ENCODE measurements around the gene UPF3A.
"Not testable (repeated sequence)": the region's sequence is repeated elsewhere in the genome, so short reads cannot be mapped to it uniquely, and the experiment has no call there.

Gene UPF3A

GRCh38 chr13:114304346-114305034 lies 23.1 kb downstream of the UPF3A start:
- DNase-seq (ENCODE audit: low read depth in 2 of 2): no peak

- no peak for DNase-seq (ENCODE audit: low read depth in 2 of 2)
Observed at GRCh38 chr13:114309086-114309485, 27.7 kb downstream of the UPF3A start.

DNA sequence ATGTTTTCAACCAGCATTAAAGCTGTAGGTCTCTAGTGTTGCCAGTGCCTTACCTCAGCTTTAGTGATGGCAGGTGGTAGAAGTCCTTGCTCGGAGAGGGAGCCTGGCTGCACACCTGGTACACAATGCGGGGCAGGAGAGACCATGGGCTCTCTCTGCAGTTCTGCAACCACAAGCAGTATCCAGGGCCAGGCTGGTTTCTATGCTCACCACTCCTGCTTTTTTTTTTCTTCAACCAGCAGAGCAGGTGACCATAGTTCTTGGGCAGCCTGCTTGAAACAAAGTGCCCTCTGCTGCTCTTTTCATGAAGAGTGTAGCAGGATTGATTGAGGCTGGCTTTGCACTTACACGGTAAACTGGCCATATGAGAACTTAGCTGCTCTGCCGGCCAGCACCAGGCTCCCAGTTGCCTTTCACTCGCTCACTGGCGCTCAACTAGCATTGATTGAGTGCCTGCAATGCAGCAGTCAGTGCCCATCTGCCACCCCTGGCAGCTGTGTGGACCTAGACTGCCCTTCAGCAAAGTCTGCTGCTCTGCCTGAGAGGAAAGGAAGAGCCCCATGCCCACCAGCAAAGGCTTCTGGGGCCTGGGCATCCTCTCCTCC lies 28.5 kb downstream of the UPF3A start:
- DNase-seq (ENCODE audit: low read depth in 2 of 2): no peak

GRCh38 chr13:114310956-114311355 lies 29.6 kb downstream of the UPF3A start:
- no peak for DNase-seq (ENCODE audit: low read depth in 2 of 2)

DNA sequence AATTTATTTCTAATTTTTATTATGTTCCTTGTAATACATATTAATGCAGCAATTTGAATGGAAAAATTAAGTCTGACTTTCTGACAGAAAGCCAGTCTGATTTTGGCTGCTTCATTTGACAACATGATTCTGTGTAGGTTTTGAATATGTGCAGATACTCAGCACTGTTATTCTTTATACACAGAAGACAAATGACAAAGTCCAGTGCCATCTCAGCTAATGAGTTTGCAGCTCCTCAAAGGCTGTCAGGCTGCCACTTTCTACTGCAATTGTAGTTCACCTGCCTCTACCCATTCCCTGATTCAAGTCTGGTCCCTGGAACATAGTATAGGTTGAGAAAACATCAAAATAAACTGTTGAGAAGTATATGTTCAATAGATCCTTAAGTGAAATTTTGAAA lies 30.0 kb downstream of the UPF3A start:
- no peak for DNase-seq (ENCODE audit: low read depth in 2 of 2)

- DNase-seq (ENCODE audit: low read depth in 2 of 2): no peak
Observed at GRCh38 chr13:114311908-114312307, 30.5 kb downstream of the UPF3A start.

DNA sequence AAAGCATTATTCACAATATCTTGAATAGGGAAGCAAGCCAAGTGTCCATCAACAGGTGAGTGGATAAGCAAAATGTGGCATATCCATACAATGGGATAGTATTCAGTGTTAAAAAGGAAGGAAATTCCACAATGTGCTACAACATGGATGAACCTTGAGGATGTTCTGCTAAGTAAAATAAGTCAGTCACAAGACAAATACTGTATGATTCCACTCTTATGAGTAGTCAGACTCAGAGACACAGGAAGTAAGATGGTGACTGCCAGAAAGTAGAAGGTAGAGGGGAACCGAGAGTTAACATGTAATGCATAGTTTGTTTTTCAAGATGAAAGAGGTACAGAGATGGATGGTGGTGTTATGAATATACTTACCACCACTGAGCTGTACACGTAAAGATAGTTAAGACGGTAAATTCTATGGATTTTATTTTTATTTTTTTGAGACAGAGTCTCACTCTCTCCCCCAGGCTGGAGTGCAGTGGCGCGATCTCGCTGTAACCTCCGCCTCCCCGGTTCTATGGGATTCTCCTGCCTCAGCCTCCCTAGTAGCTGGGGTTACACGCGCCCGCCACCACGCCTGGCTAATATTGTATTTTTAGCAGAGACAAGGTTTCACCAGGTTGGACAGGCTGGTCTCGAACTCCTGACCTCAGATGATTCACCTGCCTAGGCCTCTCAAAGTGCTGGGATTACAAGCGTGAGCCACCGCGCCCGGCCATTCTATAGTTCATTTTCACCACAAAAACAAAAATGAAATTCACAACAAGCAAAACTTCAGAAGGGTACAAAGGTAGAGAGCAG lies 31.9 kb downstream of the UPF3A start:
- no peak for DNase-seq (ENCODE audit: low read depth in 2 of 2)

DNA sequence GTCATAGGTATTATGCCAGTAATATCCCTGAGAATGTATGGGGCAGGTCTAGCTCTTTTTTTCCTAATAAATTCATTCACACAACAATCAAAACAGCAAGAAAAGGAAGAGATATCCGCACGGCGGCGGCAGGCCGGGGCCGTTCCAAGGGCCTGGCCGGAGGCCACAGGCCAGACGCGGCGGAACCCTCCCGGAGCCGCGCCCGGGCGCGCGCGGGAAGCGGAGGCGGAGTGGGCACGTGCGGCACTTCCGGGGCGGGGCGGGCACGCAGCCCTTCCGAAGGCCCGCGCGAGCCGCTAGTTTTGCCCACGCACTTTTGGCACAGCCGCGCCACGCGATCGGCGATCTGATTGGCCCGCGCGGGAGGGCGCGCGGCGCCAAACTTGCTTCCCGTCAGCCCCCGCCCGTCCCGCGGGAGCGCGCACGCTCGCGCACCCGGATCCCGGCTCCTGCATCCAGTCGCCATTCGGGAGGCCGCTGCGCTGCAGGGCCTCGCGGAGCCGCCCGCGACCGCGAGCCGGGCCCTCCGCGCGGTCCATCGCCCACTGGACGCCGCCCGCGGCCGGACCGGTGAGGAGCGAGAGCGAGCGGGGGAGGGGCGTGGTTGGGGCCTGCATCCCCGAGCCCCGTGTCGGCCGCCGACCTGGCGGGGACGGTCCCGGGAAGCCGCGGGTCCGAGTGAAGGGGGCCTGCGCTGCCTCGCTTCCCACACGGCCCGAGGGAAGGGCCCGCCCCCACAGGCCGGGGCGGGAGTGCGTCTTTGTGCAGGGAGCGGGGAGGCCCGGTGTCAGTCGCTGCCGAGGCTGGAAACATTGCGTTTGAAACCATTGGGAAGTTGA lies 32.9 kb downstream of the UPF3A start, which contains the start of gene CHAMP1:
Gene CHAMP1, plus strand, starts transcription at position 430 of the 839 bp plus-strand sequence. CDS start 9,340 bp downstream, outside the sequence.
- DNase-seq (ENCODE audit: low read depth in 2 of 2): peak; percentile 75 to 87

DNA sequence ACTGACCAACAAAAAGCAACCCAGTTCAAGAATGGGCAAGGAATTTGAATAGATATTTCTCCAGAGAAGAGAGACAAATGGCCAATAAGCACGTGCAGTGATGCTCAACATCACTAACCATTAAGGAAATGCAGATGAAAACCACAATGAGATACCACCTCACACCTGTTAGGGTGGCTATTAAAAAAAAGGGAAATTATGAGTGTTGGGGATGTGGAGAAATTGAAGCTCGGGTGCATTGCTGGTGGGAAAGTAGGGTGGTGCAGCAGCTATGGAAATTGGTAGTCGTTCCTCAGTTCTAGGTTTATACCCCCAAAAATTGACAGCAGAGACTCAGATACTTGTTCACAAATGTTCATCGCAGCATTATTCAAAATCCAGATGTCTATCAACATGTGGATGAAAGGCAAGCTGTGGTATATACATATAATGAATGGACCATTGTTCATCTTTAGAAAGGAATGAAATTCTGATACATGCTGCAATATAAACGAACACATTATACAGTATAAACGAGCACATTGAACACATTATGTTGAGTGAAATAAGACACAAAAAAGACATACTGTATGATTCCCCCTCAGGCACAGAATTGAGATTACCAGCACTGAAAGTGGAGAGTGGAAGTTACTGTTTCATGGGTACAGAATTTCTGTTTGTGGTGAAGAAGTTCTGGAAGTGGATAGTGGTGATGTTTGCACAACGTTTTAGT lies 33.8 kb downstream of the UPF3A start:
- no peak for DNase-seq (ENCODE audit: low read depth in 2 of 2)

GRCh38 chr13:114318624-114319023 lies 37.2 kb downstream of the UPF3A start:
- DNase-seq (ENCODE audit: low read depth in 2 of 2): no peak

DNA sequence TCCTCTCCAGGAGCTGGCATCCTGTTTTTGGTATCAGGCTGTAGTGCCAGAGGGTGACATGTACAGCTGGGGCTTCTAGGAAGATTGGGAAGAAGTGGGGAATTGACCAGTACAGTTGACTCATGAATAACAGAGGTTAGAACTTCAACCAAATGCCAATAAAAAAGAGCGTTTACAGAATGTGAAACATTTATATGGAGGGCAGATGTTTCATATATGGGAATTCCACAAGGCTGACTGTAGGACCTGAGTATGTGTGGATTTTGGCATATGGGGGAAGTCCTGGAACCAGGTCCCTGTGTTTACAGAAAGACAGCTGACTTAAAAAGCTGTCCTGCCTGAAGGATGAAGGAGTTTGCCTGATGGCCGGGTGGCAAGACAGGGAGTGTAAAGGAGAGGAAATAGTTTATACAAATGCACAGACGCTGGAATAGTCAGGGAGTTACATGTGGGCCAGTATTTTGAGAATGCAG lies 38.1 kb downstream of the UPF3A start:
- DNase-seq (ENCODE audit: low read depth in 2 of 2): no peak

DNA sequence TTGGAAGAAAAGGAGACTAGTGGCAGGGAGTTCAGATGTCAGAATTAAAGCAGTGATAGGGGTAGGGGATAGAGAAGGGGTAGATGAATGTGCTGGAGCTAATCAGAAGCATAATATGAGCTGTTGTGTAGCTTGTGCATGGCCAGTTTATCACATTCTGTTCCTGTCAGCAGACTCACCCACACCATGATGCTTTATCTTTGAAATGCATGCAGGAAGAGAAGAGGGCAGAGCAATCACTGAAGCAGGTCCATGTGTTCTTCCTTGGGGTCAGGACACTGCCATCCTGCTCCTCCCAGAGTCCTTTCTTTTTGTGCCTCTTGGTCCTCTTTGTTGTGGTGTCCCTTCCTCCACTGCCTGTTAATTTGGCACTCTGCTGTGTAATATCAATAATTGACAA lies 38.7 kb downstream of the UPF3A start:
- DNase-seq (ENCODE audit: low read depth in 2 of 2): no peak

GRCh38 chr13:114321256-114321655 lies 39.9 kb downstream of the UPF3A start:
- DNase-seq (ENCODE audit: low read depth in 2 of 2): no peak

DNA sequence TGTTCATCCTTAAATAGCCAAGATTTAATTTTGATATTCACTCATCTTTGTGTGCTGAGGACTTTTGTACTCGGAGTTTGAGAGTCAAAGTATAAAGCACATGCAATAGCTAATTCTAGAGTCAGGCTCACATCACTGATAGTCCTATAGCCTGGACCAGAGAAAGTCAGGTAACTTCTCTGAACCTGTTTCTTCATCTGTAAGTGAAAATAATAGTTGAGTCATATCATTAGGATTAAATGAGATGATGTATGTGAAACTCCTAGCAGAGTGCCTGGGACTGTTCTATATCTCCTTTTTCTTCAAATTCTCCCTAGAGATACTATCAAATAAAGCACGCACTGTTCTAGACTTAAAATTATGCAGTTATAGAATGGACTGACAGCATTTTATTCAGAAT lies 41.9 kb downstream of the UPF3A start:
- no peak for DNase-seq (ENCODE audit: low read depth in 2 of 2)

- no peak for DNase-seq (ENCODE audit: low read depth in 2 of 2)
Observed at GRCh38 chr13:114324334-114324733, 42.9 kb downstream of the UPF3A start.

DNA sequence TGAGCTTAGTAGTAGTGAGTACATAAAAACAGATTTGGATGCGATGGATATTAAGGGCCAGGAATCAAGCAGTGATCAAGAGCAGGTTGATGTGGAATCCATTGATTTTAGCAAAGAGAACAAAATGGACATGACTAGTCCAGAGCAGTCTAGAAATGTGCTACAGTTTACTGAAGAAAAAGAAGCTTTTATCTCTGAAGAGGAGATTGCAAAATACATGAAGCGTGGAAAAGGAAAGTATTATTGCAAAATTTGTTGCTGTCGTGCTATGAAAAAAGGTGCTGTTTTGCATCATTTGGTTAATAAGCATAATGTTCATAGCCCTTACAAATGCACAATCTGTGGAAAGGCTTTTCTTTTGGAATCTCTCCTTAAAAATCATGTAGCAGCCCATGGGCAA lies 44.3 kb downstream of the UPF3A start:
- DNase-seq (ENCODE audit: low read depth in 2 of 2): no peak

- DNase-seq (ENCODE audit: low read depth in 2 of 2): no peak
Observed at GRCh38 chr13:114328034-114328433, 46.6 kb downstream of the UPF3A start.

DNA sequence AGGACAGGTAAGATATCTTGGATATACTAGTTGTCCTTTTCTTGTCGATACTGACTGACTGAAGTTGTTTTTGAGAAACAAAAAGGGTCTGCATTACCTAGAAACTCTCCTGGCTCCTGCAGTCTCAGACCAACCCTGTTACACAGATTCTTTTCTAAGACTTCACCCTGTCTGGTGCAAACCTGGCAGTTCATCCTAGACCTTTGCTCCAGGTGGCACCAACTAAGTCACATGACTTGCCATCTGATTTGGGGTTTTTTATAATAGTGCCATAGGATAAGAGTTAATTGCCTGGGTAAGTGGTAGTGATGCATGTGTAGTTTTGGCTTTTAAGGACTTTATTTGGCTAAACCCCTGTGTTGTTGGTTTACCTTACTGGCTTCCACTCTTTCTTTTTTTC lies 47.2 kb downstream of the UPF3A start:
- no peak for DNase-seq (ENCODE audit: low read depth in 2 of 2)

- no peak for DNase-seq (ENCODE audit: low read depth in 2 of 2)
Observed at GRCh38 chr13:114330086-114330485, 48.7 kb downstream of the UPF3A start.

GRCh38 chr13:114333881-114334280 lies 52.5 kb downstream of the UPF3A start:
- not testable (repeated sequence) for DNase-seq (ENCODE audit: low read depth in 2 of 2)
